GM18508 (cell line): ENCODE data around the gene EXPH5.
"Not testable (repeated sequence)": the region's sequence is repeated elsewhere in the genome, so short reads cannot be mapped to it uniquely, and the experiment has no call there.

Source experiments
- ATAC-seq: cut with Tn5 transposase; IDR thresholded peaks from one replicate; pipeline ENCODE4 v1.9.1; 2021; ENCODE audit warnings: moderate number of reproducible peaks; ENCODE audit not compliant: insufficient read depth, unreplicated experiment

The EXPH5 gene, protein sequence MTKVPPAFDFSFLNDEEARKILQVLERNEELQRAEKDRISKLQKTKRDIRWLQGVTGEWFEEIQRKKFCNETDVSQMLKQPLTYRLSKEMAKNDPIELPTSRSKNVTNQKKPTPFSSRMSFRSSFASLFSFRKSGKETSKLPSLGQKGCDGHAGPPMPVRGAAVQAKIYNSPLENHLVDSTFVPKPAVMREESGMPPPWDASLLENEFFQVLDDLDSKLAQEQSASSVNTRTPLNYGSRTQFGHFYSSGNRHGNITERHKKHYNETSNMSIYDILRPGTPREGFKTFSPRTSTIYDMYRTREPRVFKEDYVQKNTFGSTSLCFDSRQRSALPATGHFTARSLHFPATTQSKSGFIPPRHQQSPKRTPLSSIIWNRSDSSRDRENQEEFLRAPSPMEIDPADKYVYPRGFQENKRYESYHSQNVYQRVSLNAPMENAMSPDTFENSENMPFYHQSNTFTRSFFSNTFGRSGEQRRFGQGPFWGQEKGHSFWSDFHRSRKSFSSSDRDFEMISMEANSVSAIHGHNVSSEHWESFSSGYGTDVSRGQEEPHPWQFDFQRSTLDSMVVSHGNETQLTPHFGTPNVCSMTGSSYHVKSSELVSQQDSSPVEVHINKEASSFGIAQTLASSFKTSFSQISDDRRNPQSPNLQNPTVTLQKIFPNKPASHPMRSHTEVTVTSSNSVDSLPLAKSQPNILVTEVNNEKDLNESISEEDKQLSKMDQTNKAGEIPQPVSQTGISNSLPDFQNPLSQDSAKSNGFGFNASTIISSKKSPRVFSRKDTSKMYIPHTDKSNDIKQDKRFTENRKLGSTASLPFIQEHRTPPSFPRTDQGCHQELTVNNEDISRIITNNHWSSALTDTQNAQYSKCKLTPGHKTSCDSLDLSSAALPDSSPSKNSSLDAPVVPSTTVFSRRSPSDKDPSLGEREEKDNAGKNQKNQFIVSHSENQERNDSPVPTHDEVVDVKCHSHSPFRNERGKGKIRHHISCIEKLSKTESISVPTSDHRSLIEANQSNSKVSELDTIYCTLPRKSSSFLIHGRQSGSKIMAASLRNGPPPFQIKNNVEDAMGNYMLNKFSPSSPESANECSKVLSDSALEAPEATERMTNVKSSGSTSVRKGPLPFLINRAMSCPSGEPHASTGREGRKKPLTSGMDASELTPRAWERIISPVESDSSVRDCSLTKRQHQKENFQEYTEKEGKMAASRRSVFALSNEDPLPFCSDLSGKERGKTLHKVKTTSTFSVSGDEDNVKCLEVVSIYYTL (N-terminal part only)

DNA sequence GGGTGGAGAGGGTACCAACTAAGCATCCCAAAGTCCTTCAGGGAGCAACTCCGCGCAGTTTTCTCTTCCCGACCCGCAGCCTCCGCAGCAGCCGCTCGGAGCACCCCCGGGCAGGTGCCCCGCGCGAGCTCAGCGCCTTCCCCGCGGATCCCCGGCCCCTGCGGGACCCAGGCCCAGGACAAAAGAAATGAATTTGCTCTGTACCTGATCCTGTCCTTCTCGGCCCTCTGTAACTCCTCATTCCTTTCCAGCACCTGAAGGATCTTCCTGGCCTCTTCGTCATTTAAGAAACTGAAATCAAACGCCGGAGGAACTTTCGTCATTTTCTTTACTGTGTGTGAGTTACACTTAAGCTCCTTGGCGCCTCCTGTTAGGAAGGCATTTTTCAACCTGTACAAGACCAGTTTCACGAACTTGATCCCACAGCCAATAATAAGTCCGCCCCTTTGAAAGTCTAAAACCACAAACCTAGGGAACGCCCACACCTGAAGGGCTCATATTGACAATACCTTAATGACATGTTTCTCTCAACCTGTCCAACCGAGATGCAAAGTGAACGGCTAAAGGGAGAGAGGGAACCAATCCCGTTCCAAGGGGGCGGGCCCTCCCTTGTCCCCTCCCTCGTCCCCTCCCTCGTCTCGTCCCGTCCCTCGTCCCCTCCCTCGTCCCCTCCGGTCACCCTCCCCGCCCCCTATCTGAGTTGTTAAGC lies at the start of gene EXPH5:
Gene EXPH5 (minus strand): TSS at position 555 of the 709 bp plus-strand sequence. CDS start 232 bp downstream, at position 323.
- ATAC-seq: peak; percentile 93

DNA sequence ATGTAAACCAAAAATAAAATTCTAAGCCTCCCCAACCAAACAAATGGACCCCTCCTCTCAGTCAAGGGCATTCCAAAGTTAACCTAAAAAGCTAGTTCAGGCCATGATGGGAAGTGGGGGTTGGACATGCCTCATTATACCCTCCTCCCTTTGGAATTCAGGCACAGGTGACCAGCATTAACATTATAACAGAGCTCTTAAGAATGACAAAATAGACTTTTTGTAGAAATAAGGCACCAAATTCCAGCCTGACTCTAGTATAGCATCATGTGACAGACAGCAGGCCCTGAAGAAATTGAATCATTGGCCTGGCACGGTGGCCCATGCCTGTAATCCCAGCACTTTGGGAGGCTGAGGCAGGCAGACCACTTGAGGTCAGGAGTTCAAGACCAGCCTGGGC lies 48.2 kb upstream of the EXPH5 start:
- ATAC-seq: not testable (repeated sequence)

DNA sequence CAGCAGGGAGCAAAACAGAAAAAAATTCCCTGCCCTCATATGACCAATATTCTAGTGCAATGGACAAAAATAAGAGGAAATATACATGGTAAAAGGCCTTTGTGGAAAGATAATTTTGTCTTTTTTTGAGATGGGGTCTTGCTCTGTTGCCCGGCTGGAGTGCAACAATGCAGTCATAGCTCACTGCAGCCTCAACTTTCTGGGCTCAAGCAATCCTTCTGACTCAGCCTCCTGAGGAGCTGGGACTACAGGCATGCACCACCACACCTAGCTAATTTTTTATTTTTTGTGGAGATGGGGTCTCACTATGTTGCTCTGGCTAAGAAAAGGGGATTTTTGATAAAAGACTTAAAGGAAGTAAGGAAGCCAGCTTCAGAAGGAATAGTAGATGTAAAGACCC lies 45.6 kb upstream of the EXPH5 start:
- ATAC-seq: no peak

DNA sequence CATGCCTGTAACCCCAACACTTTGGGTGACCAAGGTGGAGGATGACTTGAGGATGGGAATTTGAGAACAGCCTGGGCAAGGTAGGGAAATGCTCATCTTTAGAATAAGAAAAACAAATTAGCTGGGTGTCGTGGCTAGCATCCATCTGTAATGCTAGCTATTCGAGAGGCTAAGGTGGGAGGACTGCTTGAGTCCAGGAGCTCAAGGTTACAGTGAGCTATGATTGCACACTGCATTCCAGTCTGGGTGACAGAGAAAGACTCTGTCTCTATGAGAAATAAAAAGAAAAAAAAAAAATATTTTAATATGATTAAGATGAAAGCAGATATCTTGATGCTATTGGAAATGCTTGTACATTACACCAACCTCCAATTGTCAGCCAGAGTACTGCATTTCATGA lies 42.7 kb upstream of the EXPH5 start:
- no peak for ATAC-seq

DNA sequence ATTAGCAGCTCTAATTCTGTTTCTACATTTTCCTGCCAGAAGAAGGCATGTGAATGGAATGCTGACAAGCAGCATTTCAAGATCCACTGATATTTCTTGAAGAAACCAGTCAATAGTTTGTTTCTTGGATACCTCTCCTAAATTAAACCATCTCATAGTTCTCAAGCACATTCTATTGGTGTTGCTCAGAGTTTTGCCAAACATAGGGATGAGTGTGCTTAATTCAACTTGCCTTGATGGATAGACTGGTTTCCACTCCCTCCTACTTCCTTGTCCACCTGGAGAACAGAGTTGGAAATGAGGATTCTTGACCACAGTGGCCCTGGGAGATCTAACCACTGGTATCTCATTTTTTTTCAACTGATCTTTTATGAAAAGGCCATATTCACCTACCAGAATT lies 41.5 kb upstream of the EXPH5 start:
- ATAC-seq: no peak

DNA sequence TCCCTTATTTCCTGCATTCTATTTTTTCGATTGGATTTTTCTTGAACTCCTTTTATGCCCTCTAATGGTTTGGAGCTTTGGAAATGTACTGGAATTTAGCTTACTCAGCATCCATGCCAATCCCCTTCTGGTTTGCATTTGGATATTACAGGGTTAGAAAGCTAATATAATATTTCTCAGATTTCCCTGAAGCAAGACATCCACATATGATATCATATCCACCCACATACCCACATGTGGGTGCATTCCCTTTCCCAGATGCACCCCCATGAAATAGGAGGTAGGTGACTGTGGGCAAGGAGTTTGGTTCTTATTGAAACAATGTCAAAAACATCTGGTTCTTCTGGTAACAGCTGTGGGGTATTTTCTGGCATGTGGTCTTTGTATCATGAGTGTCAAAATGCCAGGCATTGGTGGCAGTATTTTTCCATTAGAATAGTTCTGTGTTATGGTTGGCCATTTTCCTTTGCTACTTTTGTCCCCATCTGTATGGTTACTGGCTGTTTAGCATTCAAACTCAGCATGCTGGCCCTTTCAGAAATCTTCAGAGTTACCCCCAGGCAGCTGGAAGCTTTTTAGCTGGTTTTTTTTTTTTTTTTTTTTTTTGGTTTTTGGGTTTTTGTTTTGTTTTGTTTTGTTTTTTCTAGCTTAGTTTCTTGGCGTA lies 38.6 kb upstream of the EXPH5 start:
- ATAC-seq: no peak

DNA sequence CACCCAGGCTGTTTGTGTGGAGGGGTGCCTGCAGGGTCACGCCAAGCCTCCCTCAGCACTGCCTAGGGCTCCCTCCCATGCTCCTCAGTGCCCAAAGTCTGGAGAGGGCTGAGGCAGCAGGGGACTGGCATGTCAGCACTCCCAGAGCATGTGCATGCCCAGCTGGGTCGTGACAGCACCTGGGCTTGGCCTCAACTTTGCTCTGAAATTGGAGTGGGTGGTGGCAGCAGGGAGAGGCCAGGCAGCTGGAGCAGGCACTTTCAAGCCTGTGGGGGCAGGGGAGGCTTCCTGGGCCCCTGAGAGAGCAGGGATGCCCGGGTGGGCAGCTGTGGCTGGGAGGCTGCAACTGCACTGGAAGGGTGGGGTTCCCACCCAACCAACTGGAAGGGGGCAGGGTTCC lies 35.7 kb upstream of the EXPH5 start:
- ATAC-seq: no peak

DNA sequence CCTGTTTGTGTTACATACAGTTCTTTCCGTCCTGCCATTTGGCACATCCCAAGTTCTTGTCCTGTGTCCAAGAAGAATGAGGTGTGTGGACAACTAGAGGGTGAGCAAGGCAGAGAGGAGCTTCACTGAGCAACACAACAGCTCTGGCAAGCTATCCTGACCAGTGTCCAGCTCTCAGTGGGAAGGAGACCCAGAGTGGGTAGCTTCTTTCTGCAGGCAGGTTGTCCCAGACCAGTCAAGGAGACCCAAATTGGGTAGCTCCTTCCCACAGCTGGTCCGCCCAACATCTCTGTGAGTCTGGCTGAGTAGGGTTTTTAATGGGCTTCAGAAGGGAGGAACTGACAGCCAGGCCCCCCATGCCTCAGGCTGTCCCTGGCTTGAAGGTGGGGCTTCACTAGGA lies 35.2 kb upstream of the EXPH5 start:
- ATAC-seq: no peak

DNA sequence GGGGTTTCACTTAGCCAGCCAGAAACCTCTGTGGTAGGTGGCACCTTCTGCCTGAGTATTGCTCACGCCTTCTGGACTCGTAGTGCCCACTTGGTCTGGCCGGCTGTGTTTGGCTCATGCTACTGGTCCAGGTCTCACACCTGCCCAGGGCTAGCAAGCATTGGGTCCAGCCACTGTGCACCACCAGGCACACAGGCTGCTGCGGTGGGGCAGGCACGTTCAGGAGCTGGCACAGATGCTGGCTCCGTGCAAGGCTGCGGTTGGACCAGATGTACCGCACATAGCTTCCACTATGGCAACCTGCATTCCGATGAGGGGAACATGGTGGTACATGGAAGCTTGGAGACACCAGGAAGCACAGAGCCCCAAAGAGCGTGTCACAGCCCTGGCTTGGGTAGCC lies 34.8 kb upstream of the EXPH5 start:
- ATAC-seq: no peak

DNA sequence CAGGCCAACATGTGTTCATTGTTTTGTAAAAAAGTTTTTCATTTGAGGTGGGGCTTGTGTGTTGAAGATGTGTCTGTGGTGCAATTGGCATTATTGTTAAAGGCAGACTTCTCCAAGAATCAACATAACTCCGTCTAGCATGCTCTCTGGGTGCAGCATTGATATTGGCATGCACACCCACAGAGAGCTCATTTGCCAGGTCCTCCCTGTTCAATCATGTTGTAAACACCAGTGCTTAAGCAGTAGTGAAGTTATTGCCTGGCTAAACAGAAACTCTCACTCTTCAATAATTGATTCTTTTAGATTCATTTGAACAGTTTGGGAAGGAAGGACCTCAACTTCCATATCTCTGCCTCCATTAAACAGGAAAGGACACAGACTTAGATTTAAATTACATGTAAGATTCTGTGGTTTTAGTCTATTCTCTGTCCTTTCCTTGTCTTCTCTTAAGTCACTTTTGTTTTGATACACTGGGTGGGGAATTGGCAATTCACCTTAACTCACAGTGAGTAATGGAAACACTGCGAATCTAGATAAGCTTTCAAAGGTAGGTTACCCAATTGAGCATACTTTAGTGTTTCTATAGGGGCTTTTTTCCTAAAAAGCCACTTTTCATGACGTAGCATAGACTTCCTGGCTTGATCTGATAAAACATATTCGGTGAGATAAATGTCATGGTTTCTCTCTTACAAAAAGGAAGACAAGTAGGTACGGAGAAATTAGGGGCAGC lies 30.8 kb upstream of the EXPH5 start:
- no peak for ATAC-seq

DNA sequence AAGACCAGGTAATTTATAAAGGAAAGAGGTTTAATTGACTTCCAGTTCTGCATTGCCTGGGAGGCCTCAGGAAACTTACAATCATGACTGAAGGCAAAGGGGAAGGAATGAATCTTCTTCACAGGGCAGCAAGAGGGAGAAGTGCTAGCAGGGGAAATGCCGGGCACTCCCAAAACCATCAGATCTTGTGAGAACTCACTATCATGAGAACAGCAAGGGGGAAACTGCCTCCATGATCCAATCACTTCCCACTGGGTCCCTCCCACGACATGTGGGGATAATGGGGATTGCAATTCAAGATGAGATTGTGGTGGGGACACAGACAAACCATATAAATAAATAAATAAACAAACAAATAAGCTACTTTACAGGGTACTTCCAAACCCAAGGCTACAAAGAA lies 28.8 kb upstream of the EXPH5 start:
- ATAC-seq: no peak

DNA sequence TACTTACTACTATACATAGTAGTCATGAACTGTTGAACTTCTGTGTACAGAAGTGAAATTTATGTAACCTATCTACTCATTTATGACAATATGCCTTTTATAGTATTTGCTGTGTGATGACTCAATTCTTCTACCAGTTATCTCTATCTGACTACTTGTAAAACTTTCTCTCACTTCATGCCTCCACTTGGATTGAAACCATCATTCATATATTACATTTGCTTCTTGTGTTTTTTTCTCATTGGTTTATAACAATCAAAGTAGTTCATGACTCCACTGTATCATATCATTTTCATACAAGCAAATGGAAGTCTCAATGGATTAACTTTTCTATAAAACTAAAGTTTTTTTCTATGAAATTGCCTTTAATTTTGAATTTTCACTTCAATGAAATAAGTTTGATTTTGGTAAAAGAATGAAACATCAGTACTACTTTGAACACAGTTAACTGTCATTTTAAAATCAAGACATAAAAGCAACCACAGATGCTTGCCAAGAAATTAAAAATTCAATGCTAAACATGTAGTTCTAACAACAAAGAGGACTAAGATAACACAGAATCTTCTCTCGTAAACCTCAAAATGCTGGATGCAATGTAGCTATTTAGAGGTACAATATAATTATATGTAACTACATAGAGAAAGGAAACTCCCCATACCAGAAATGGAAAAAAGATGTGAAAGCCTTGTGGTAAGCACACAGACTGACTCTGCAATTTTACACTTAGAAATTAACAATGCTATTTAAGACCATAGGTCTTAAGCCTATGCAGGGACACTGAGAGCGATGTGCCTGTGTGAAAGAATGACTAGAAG lies 27.6 kb upstream of the EXPH5 start:
- peak; percentile 84 for ATAC-seq

DNA sequence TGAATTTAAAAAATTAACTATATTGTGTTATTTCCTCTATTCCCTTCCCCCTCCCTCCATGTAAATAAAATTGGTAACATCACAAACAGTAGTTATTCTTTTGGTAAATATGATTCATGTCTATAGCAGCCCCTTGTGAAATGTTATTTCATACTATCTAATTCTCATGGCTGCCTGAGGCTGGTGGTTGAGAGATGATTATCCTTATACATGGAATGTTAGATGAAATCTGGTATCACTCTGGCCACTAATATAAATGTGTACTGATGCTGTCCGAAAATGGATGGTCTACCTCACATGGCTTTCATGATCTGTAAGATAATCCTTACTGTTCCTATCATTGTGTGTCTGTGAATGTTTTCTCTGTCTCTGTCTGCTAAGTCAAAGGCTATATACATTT lies 25.0 kb upstream of the EXPH5 start:
- no peak for ATAC-seq

DNA sequence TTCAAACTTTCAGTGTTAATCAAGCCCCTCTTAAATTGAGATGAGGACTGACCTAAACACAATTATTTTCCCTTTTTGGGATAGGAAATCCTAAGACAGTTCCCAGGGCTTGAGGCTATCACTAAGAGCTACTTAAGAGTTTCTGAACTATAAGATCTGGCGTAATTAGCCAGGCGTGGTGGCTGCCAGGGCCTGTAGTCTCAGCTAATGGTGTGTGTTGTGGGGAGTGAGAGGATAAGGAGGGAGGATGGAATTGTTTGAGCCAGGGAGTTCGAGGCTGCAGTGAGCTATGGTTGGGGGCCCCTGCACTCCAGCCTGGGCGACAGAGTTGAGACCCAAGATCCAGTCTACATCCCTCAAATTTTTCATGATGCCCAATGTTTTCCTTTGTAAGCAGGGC lies 23.5 kb upstream of the EXPH5 start:
- no peak for ATAC-seq

DNA sequence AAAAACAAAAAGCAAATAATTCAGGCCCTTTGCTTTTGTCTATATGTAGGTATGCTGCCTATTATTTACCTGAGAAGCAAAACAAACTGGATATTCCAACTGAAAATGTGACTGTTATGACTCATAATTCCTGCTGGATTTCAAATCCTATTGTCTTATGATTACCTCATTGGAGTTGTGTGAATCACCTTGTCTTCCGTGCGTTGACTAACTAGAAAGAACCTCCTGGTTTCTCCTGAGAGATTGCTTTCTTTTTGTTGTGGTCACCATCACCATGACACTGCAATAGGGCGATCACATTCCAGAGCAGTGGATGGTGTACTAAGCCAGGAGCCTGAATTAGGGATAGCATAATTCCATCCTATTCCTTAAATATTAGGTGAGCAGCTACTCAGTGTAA lies 23.0 kb upstream of the EXPH5 start:
- no peak for ATAC-seq

DNA sequence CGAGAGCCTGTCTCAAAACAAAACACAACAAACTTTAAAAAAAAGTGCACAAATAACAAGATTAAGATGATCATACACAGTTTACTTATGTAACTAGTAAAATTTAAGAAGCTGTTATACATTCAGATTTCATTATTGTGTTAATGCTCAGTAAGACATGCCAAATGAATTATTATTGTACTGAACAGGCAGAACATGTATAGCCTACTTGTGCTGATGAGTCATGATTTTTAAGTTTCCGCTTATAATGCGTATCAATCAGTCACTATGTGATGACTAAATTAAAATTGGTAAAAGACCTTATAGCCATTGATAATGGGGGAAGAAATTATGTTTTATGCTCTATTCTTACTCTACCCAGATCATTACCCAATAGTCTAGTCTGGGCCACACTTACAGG lies 20.5 kb upstream of the EXPH5 start:
- ATAC-seq: no peak

DNA sequence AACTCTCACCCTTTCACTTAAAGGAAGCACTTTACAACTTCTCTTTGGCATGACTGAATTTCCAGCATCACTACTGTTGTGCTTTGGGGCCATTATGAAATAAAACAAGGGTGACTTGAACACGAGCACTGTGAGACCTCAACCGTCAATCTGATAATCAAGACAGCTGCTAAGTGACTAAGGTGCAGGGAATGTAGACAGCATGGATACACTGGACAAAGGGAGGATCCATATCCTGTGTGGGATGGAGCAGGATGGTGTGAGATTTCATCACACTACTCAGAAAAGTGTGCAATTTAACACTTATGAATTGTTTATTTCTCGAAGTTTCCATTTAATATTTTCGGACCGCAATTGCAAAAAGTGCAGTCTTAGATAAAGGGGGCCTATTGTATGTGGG lies 16.1 kb upstream of the EXPH5 start:
- ATAC-seq: no peak

DNA sequence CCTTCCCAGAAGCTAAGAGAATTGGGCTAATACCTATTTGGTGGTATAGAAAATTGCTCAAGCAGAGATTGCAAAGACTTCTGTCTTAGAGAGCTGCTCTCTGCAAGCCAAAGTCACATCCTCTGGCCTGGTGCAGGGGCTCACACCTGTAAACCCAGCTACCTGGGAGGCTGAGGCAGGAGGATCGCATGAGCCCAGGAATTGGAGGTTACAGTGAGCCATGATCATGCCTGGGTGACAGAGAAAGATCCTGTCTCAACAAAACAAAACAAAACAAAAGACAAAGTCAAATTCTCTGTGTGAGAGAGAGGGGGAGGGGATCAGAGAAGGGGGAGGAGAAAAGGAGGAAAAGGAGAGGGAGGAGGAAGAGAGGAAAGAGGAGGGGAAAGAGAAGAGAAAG lies 15.0 kb upstream of the EXPH5 start:
- ATAC-seq: no peak
